Neuronal stem cell (in vitro differentiated cells): ENCODE results near the gene ZNF554.

Source experiments
- DNase-seq: peaks from one replicate; pipeline ENCODE4 v3.0.0-alpha.2; 2013; ENCODE audit warnings: low spot score
- H2AFZ ChIP-seq: one replicate; pipeline ENCODE4 v1.6.1; 2013; ENCODE audit warnings: mild to moderate bottlenecking, low read length, inconsistent platforms
- H2AK5ac ChIP-seq: 2 replicates; pipeline ENCODE4 v1.6.1; 2013; ENCODE audit warnings: low read depth, mild to moderate bottlenecking, inconsistent platforms, low read length, moderate library complexity, mixed read lengths
- H2BK120ac ChIP-seq: 2 replicates; pipeline ENCODE4 v1.6.1; 2013; ENCODE audit warnings: low read depth, mild to moderate bottlenecking, inconsistent platforms, low read length, moderate library complexity, mixed read lengths
- H2BK12ac ChIP-seq: one replicate; pipeline ENCODE4 v1.6.1; 2013; ENCODE audit warnings: low read length, inconsistent platforms
- H2BK15ac ChIP-seq: 2 replicates; pipeline ENCODE4 v1.6.1; 2013; ENCODE audit warnings: mild to moderate bottlenecking, low read length, inconsistent platforms, mixed read lengths
- H2BK5ac ChIP-seq: one replicate; pipeline ENCODE4 v1.6.1; 2013; ENCODE audit warnings: inconsistent platforms, mild to moderate bottlenecking, low read length, moderate library complexity
- H3K14ac ChIP-seq: one replicate; pipeline ENCODE4 v1.6.1; 2013; ENCODE audit warnings: low read length, inconsistent platforms
- H3K18ac ChIP-seq: 2 replicates; pipeline ENCODE4 v1.6.1; 2013; ENCODE audit warnings: low read length, inconsistent platforms
- H3K23ac ChIP-seq: 2 replicates; pipeline ENCODE4 v1.6.1; 2013; ENCODE audit warnings: low read depth, mild to moderate bottlenecking, mixed read lengths, low read length, inconsistent platforms; ENCODE audit not compliant: poor library complexity
- H3K27ac ChIP-seq: replicated peaks from 3 replicates; pipeline ENCODE4 v1.5.1; 2013; ENCODE audit warnings: low read length, inconsistent platforms
- H3K27me3 ChIP-seq, 3 experiments: 2 replicates each; pipeline ENCODE4 v1.6.1; 2013; ENCODE audit warnings: low read length in 3 of 3, mild to moderate bottlenecking in 2 of 3, inconsistent platforms in 1 of 3, low read depth in 1 of 3, mixed read lengths in 1 of 3, moderate library complexity in 1 of 3; ENCODE audit not compliant: control insufficient read depth in 3 of 3, insufficient read depth in 3 of 3
- H3K36me3 ChIP-seq, 2 donors: replicated peaks in 1 of 2; 2 replicates each; pipeline ENCODE4 v1.6.1; 2013; ENCODE audit warnings: low read length in 2 of 2; ENCODE audit not compliant: control insufficient read depth in 2 of 2, insufficient read depth in 2 of 2
- H3K4ac ChIP-seq: 2 replicates; pipeline ENCODE4 v1.6.1; 2013; ENCODE audit warnings: inconsistent platforms, mild to moderate bottlenecking, low read length, moderate library complexity
- H3K4me1 ChIP-seq, 2 donors: 1 replicate in 1 of 2; 2 replicates in 1 of 2; pipeline ENCODE4 v1.6.1; 2013; ENCODE audit warnings: low read length in 2 of 2, low read depth in 1 of 2; ENCODE audit not compliant: control insufficient read depth in 2 of 2, insufficient read depth in 1 of 2
- H3K4me2 ChIP-seq: one replicate; pipeline ENCODE4 v1.6.1; 2013; ENCODE audit warnings: mild to moderate bottlenecking, low read length, inconsistent platforms; ENCODE audit not compliant: insufficient read depth, poor library complexity, severe bottlenecking
- H3K4me3 ChIP-seq, 2 donors: 2 replicates each; pipeline ENCODE4 v1.5.1; 2013; ENCODE audit warnings: low read length in 2 of 2, mild to moderate bottlenecking in 2 of 2, inconsistent platforms in 1 of 2, moderate library complexity in 1 of 2
- H3K79me1 ChIP-seq: one replicate; pipeline ENCODE4 v1.6.1; 2013; ENCODE audit warnings: low read depth, mild to moderate bottlenecking, inconsistent platforms, low read length, moderate library complexity
- H3K9ac ChIP-seq: one replicate; pipeline ENCODE4 v1.6.1; 2013; ENCODE audit warnings: mild to moderate bottlenecking, low read depth, low read length, inconsistent platforms; ENCODE audit not compliant: poor library complexity
- H3K9me3 ChIP-seq, 2 donors: replicated peaks in 1 of 2; 2 replicates each; pipeline versions ENCODE3 to v1.6.1; 2013; ENCODE audit warnings: low read length in 2 of 2, mild to moderate bottlenecking in 2 of 2, inconsistent platforms in 1 of 2, low read depth in 1 of 2, mixed read lengths in 1 of 2, moderate library complexity in 1 of 2; ENCODE audit not compliant: control insufficient read depth in 2 of 2, insufficient read depth in 1 of 2
- H4K8ac ChIP-seq: one replicate; pipeline ENCODE4 v1.6.1; 2013; ENCODE audit warnings: low read depth, mild to moderate bottlenecking, inconsistent platforms, low read length, moderate library complexity
- H4K91ac ChIP-seq: one replicate; pipeline ENCODE4 v1.6.1; 2013; ENCODE audit warnings: low read length, low read depth, mild to moderate bottlenecking, inconsistent platforms; ENCODE audit not compliant: poor library complexity
- WGBS, 2 donors: extraction: QIAGEN DNeasy Blood & Tissue Kit; methylation state at CpG; one replicate each; pipeline ENCODE4 v1.1.7; 2013; ENCODE audit warnings: missing lambda C conversion rate in 2 of 2, mixed read lengths in 1 of 2; ENCODE audit not compliant: insufficient read length in 2 of 2, insufficient replicate concordance in 1 of 2; ENCODE audit errors: extremely low coverage in 2 of 2; 5-methylcytosine and 5-hydroxymethylcytosine counted together

ZNF554 gene

DNA sequence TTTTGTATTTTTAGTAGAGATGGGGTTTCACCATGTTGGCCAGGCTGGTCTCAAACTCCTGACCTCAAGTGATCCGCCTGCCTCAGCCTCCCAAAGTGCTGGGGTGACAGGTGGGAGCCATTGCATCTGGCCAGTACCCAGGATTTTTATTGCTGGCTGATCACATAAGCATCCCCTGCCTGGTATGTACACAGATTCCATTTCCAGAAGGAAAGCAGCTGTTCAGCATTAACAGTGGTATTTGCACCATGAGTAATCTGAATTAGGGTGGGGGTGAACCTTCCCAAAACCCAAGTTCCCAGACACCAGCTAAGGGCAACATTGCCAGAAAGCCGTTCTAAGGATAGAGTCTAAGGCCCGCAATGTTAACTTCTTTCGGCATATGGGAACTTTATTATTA lies 28.9 kb downstream of the ZNF554 start:
- Histone ChIP-seq H2AK5ac (no peak overlapping the region), H3K4ac (no peak overlapping the region), H3K36me3 (peaks cover 27 to 57% of the 10 kb centered on the region in 2 donors), H2AFZ (no peak overlapping the region), H3K9me3 (peaks cover 42 to 85% of the 10 kb centered on the region in 2 donors), H3K27ac (no peak overlapping the region), H4K91ac (no peak overlapping the region), H3K9ac (no peak overlapping the region), H4K8ac (no peak overlapping the region), H3K79me1 (peaks cover 3% of the 10 kb centered on the region), H2BK120ac (no peak overlapping the region), H3K4me2 (no peak overlapping the region), H2BK15ac (no peak overlapping the region), H2BK5ac (no peak overlapping the region), H3K4me3 (no peak overlapping the region), H3K18ac (no peak overlapping the region), H3K14ac (no peak overlapping the region), H2BK12ac (no peak overlapping the region), H3K23ac (no peak overlapping the region), H3K4me1 (no peaks in the 10 kb centered on the region), H3K27me3 (no peaks in the 10 kb centered on the region)
- WGBS, 2 donors, result no CpG with 5 or more reads among the region's 4 CpGs
- no peak for DNase-seq

GRCh38 chr19:2850256-2850925 lies 30.7 kb downstream of the ZNF554 start:
- Histone ChIP-seq H3K23ac (no peak overlapping the region), H3K9me3 (peaks cover 50 to 89% of the 10 kb centered on the region in 2 donors), H3K4me3 (no peak overlapping the region), H3K36me3 (peaks cover 31 to 65% of the 10 kb centered on the region in 2 donors), H3K4ac (no peak overlapping the region), H3K27me3 (no peaks in the 10 kb centered on the region), H2AK5ac (no peak overlapping the region), H3K27ac (no peak overlapping the region), H2BK120ac (no peak overlapping the region), H3K9ac (no peak overlapping the region), H3K79me1 (peaks cover 3% of the 10 kb centered on the region), H3K14ac (no peak overlapping the region), H3K4me2 (no peak overlapping the region), H4K91ac (no peak overlapping the region), H2BK15ac (no peak overlapping the region), H2AFZ (no peak overlapping the region), H2BK12ac (no peak overlapping the region), H3K18ac (no peak overlapping the region), H3K4me1 (no peaks in the 10 kb centered on the region), H2BK5ac (no peak overlapping the region), H4K8ac (no peak overlapping the region)
- DNase-seq, result no peak
- no CpG with 5 or more reads among the region's 3 CpGs for WGBS, 2 donors

GRCh38 chr19:2852598-2852997 lies 32.9 kb downstream of the ZNF554 start:
- Histone ChIP-seq H2BK15ac (no peak overlapping the region), H4K91ac (no peak overlapping the region), H2BK5ac (no peak overlapping the region), H3K18ac (no peak overlapping the region), H2AFZ (no peak overlapping the region), H3K9ac (no peak overlapping the region), H3K14ac (no peak overlapping the region), H3K27ac (no peak overlapping the region), H2BK120ac (no peak overlapping the region), H3K4me2 (no peak overlapping the region), H3K4ac (no peak overlapping the region), H3K27me3 (no peaks in the 10 kb centered on the region), H3K36me3 (peaks cover 28 to 62% of the 10 kb centered on the region in 2 donors), H2BK12ac (no peak overlapping the region), H4K8ac (no peak overlapping the region), H3K79me1 (no peaks in the 10 kb centered on the region), H3K9me3 (peaks cover 44 to 76% of the 10 kb centered on the region in 2 donors), H2AK5ac (no peak overlapping the region), H3K4me3 (no peak overlapping the region), H3K23ac (no peak overlapping the region), H3K4me1 (no peaks in the 10 kb centered on the region)
- DNase-seq, result no peak
- WGBS, 2 donors, result no CpG with 5 or more reads among the region's 10 CpGs

- H3K27me3 ChIP-seq, result no peaks in the 10 kb centered on the region
- H4K91ac ChIP-seq, result no peak overlapping the region
- peaks cover 28 to 62% of the 10 kb centered on the region in 2 donors for H3K36me3 ChIP-seq
- H4K8ac ChIP-seq, result no peak overlapping the region
- no peaks in the 10 kb centered on the region for H3K4me1 ChIP-seq
- no peak for DNase-seq
- H3K18ac ChIP-seq, result no peak overlapping the region
- no peaks in the 10 kb centered on the region for H3K79me1 ChIP-seq
- no peak overlapping the region for H3K4me3 ChIP-seq
- H3K9me3 ChIP-seq, result peaks cover 47 to 73% of the 10 kb centered on the region in 2 donors
- H2AFZ ChIP-seq, result no peak overlapping the region
- H3K27ac ChIP-seq, result no peak overlapping the region
- no peak overlapping the region for H2BK15ac ChIP-seq
- H3K14ac ChIP-seq, result no peak overlapping the region
- H3K4me2 ChIP-seq, result no peak overlapping the region
- no CpG with 5 or more reads among the region's 11 CpGs for WGBS, 2 donors
- H3K4ac ChIP-seq, result no peak overlapping the region
- H2AK5ac ChIP-seq, result no peak overlapping the region
- no peak overlapping the region for H2BK12ac ChIP-seq
- H2BK120ac ChIP-seq, result no peak overlapping the region
- H2BK5ac ChIP-seq, result no peak overlapping the region
- H3K9ac ChIP-seq, result no peak overlapping the region
- H3K23ac ChIP-seq, result no peak overlapping the region
Measured at GRCh38 chr19:2853015-2853606, 33.4 kb downstream of the ZNF554 start.
